GM21786 (cell line): ENCODE measurements around the gene MAD1L1.

Experiments
- ATAC-seq: cut with Tn5 transposase; IDR thresholded peaks from one replicate; pipeline ENCODE4 v1.9.1; 2021; ENCODE audit not compliant: unreplicated experiment

MAD1L1 gene

DNA sequence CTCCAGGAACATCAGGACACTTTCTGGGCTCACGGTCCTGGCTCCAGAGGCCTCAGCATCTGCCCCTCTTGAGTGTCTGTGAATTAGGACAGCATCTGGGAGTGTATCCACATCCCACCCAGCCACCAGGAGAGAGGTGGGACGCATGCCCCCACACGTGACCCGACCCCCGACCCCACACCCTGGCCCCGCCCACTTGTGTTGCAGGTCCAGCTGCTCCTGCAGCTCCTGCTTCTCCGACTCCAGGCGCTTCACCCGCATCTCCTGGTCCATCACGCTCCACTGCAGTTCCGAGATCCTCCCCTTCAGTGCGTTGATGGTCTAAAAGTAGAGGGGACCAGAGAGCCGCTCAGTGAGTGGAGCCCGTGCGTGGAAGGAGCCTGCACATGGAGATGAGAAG lies 13.6 kb downstream of the MAD1L1 start:
- no peak for ATAC-seq

DNA sequence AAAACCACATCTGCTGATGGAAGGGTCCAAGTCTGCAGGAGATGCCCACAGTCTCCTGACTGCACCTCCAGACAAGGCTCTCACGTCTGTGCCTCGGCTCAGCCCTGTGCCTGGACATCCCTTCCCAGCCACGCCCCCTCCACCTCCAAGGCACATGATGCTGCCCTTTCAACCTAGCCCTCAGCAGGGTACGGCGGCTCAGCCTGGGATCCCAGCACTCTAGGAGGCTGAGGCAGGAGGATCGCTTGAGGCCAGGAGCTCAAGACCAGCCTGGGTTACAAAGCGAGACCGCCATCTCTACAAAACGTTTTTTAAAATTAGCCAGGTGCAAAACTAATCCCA lies 14.3 kb downstream of the MAD1L1 start:
- no peak for ATAC-seq

DNA sequence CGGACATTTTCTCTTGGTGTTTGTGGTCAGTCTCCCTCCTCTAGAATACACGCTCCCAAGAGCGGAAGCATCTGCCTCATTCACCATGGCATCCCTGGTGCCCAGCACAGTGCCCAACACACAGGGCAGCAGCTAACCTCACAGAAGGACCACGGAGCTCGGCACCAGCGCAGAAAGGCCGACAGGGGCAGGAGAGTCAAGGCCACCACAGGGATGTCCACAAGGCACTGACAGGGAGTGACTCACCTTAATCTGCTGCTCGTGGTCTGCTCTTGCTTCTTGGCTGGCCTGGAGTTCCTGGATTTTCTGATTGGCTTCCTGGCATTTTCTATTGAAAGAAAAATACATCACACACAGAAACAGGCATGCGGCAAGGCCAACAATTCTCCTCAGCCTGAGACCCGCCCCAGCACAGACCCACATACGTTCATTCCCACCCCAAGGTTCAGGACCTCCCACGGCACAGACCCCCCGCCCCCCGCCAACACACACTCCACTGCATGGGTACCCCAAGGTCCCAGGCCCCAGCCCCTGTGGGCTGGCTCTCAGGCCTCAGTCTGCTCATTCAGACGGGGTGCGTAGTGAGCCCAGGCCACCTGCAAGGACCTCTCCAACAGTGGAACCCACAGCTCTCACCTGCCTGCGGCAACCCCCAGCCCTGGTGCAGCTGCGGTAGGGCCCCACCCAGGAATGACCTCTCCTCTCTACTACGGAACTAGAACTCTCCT lies 14.9 kb downstream of the MAD1L1 start:
- no peak for ATAC-seq

DNA sequence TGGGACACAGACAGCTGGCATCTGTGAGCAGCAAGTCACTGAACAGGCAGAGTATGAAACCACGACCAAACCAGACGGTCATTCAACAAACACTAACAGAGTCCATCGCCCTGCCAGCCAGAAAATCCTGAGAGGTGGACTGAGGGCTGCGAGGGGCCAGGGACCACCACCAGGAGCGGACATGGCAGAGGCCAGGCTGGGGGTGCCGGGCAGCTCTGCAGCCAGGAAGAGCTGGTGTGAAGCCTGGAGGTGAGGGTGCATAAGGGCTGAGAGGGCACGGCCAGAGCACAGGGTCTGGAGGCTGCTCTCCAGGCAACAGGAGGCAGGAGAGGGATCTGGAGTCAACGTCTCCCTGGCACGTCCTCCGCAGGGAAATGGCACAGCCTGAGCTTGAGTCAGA lies 15.5 kb downstream of the MAD1L1 start:
- ATAC-seq, result no peak

DNA sequence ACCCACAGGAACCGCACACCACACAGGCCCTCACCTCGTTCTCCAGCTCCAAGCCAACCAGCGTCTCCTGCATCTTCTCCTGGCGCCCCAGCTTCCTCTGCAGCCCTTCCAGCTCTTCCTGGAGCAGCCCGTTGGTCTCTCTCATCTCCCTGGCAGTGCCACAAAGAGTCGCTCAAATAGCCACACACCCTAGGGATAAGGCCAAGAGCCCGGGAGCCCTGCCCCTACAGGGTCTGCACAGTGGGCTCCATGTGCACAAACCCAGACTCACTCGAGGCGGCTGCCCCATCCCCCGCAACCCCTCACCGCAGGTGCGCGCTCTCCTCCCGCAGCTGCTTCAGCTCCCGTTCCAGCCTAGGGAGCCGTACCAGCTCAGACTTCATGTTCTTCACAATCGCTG lies 16.9 kb downstream of the MAD1L1 start:
- no peak for ATAC-seq

- no peak for ATAC-seq
Observed at GRCh38 chr7:2214636-2215035, 18.1 kb downstream of the MAD1L1 start.

GRCh38 chr7:2213551-2214215 lies 19.1 kb downstream of the MAD1L1 start:
- ATAC-seq, result no peak

DNA sequence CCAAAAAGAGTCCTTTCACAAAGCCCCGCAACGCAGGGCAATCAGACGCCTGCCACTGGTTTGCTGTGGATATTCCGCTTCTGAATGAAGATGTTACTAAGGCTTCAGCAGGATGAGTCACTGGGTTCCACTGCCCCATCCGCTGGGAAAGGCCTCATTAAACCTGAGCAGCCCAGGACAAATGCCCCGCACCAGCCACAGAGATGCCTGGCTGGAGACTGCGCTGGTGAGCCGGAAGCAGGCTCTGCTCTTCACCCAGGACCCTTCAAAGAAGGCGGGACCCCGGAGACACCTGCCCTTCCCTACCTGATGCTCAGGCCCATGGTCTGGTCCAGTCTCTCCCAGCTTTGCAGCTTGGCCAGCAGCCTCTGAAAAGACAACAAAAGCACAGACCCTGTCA lies 19.8 kb downstream of the MAD1L1 start:
- ATAC-seq, result no peak

- ATAC-seq, result no peak
Observed at GRCh38 chr7:2211926-2212325, 20.8 kb downstream of the MAD1L1 start.

GRCh38 chr7:2211259-2211880 lies 21.4 kb downstream of the MAD1L1 start:
- ATAC-seq, result no peak

GRCh38 chr7:2210551-2211258 lies 22.0 kb downstream of the MAD1L1 start:
- ATAC-seq, result no peak

- no peak for ATAC-seq
Observed at GRCh38 chr7:2209961-2210323, 22.8 kb downstream of the MAD1L1 start.

DNA sequence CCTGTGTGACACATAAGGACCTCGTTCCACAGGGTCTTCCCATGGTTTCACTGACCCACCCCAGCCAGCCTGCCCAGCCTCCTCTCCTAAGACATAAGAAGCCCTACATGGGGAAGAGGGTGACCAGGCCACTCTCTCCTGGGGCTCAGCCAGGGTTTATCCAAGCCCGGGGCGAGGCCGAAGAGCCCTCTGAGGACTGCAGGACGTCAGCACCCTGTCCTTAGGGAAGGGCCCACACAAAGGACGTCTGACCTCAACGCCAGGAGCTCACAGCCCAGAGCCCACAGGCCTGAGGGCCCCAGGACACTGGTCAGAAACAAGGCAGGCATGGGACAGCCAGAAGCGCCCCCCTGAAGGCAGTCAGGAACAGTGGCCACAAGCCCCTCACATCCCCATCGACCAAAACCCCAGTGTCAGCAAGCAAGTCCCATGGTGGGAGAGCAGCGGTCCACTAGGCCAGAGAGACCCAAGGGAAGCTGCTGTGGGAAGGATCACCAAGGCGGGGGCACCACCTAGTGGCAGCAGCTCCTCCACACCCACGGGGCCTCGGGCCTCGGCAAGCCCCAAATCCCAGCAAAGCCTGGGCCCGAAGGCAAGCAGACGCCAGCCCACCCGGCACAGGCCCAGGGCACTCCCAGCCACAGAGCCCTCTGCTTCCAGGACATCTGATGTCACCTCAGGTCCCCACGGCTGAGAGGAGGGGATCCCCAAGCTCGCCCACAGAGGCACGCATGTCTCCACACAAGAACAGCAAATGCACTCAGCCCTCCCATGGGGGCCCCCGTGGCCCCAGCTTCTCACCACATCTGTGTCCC lies 23.4 kb downstream of the MAD1L1 start:
- ATAC-seq, result peak; percentile 63

DNA sequence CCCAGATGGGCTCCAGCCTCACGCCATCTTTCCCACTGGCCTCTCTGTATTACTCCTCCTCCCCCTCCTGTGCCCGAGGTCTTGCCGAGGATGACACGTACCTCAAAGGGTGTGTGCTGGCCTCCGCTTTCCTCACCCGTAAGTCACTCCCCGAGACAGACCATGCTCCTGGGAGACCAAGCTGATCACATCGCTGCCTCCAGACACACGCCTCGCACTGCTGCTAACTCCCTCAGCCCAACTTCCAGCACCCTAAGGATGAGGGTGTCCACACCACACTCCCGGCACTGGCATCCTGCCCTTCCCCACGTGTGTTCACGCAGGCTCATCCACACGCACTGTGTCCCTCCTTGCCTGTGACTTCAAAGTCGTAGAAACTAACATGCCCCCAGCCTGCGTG lies 24.0 kb downstream of the MAD1L1 start:
- ATAC-seq, result no peak

DNA sequence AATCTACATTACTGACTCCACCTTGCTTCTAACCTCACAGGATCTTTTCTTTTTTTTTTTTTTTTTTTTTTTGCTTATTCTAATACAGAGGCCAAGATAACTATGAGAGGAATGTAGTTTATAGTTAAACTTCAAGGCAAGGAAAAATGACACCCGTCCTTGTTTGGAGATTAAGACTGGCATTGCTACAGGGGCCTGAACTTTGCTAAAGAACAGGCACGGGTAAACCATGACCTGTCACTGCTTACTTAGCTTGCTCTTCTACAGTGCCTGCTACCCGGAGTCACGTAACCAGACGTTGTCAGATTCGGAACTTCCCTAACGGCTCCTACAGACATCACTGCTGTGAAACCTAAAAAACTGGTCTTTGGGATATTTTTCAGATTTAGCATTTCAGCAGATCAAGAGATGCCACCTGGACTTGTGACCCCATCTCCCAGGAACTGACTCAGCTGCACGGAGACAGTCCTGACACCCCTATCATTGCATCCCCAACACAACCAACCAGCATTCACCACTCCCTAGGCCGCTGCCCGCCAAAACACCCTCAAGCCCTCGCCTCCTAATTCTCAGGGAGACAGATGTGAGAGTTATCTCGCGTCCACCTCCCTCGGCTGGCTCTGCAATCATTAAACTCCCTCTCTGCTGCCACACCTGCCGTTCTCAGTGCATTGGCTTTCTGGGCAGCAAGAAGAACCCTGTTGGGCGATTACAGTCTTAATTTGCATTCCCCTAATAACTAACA lies 27.5 kb downstream of the MAD1L1 start:
- ATAC-seq, result no peak

- no peak for ATAC-seq
Observed at GRCh38 chr7:2204446-2204845, 28.3 kb downstream of the MAD1L1 start.

GRCh38 chr7:2203766-2204300 lies 28.9 kb downstream of the MAD1L1 start:
- peak; percentile 38 for ATAC-seq

GRCh38 chr7:2202901-2203765 lies 29.6 kb downstream of the MAD1L1 start:
- no peak for ATAC-seq

- no peak for ATAC-seq
Observed at GRCh38 chr7:2202361-2202761, 30.4 kb downstream of the MAD1L1 start.
